Measurements from ENCODE around the gene TERB2.

DNA sequence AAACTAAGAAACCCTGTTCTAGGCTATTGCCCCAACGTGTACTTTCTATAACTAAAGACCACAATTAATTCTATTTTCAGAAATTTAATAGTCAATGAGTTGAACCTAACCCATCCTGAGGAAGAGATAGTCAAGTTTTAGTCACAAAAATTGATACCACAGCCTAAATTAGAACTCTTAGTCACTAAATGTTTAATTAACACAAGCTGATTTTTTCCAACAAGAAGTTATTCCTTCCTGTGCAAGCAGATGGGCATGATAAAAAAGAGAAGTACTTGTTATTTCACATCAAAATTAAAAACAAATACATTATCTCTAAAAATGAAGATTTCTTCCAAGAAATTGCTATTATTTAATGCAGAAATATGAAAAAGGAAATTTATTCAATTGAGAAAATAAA, 38.4 kb upstream of the TERB2 start:
- no peak for TF ChIP-seq POLR2A (IDR thresholded peaks at IDR 0.05; ENCODE audit: low read length)
- TF ChIP-seq GATA1 (IDR thresholded peaks at IDR 0.05; ENCODE audit: low read depth, low read length) = no peak

Data from erythroblast (primary cell).